Superior temporal gyrus (tissue), 1 donor: Measurements from ENCODE around the gene LGALS13.
"Not testable (repeated sequence)": the region's sequence is repeated elsewhere in the genome, so short reads cannot be mapped to it uniquely, and the experiment has no call there.

Source experiments
- DNase-seq: peaks from one replicate; pipeline ENCODE4 v3.0.0-alpha.2; 2016; ENCODE audit errors: extremely low spot score

LGALS13 gene

DNA sequence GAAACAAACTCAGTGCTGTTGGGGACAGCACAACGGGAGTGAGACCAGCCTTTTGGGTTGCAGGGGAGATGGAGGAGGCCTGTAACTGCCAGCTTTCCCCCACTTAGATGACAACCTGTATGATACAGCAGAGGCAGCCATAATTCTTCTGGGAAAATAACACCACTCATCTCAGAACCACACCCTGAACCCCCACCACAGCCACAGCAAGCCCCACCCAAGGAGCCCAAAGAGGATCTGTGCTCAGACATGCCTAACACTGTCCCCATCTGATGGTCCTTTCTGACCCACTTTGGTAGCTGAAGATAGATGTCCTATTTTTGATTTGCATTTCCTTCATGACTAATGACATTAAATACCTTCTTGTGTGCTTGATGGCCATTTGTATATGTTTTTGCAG is 15.4 kb downstream of the LGALS13 start:
- DNase-seq, result no peak

GRCh38 chr19:39623946-39624345 is 21.6 kb downstream of the LGALS13 start:
- DNase-seq, result no peak

DNA sequence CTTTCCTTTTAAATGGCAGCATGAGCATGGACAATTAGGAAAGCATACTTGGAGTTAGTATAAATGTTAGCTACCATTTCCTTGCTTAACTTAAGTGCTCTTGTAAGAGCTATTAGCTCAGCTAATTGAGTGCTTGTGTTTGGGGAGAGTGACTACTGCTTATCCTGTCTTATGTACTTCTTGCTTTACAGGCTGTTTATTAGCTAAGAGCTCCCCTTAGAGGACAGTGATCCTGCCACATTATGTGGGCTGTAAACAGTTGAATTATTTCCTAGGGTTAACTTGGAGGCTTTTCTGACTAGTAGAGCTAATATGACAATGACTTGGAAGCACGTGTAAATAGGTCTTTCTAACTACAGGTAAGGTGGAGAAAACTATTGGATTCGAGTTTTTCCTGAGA is 25.3 kb downstream of the LGALS13 start:
- not testable (repeated sequence) for DNase-seq

DNA sequence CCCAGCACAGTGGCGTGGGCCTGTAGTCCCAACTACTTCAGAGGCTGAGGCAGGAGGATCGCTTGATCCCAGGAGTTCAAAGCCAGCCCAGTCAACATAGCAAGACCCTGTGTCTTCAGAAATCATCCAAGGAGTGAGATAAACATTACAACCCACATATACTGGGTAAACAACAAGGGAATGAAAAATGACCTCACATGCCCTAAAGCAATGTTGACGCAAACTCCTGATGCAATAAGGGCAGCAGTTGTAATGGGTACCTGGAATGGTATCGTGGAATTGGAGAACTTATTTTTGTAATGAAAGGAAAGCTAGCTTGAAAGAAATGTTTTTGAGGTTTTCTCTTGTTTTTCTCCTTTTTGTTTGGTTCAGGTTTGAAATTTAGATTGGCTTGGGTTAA is 28.9 kb downstream of the LGALS13 start:
- no peak for DNase-seq

DNA sequence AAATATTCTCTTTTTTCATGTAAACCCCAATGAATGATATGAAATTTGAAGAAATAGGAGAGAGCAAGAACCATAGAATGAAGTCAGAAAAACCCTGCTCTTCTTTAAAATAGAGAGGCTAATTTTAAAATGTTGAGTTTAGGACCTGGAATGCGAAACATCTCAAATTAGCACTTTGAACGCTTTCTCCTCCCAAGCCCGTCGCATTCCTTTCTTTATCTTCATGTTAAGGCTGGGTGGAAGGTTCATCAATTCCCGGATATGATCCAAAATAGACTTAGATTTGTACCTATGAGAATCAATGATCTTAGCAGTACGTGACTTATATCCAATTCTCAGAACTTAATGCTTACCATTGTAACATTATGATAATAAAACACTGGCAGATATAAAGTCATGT is 29.3 kb downstream of the LGALS13 start:
- no peak for DNase-seq

DNA sequence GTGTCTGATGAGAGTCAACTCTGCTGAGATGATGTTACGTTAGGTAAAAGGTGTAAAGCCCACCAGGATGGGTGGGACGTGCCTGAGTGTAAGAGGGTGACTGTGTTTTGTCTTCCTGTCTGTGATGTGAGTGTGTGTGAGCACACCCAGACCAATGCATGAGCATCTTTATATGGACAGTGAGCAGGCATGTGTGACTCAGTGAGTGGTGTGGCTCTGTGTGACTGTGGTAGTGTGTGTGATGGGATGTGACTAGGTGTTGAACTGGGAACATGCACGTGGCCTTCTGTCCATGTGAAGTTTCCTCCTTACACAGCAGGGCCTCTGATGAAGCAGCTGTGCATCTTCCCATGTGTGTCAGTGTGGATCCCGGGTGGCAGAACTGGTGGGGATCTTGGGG is 35.6 kb downstream of the LGALS13 start:
- no peak for DNase-seq

DNA sequence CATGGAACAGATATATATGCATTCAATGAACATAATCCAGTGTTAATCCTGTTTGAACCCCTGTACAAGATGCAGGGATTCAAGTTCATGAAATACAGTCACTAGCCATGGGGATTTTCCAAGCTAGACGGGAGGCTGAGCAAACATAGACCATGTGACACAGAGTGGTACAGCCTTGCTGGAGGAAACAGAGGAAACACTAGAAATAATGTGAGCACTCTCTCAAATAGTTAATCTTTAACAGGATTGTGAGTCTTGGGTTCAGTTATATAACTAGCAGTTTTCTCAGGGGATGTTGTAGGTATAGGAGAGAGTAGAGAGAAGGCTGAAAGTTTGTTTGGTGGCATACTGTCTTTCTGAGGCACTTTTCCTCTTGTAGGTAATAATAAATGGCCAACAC is 39.4 kb downstream of the LGALS13 start:
- no peak for DNase-seq

- no peak for DNase-seq
These were observed 41.3 kb downstream of the LGALS13 start for GRCh38 chr19:39643591-39643990.

GRCh38 chr19:39645800-39646411 is 43.6 kb downstream of the LGALS13 start:
- DNase-seq, result no peak

- DNase-seq, result no peak
These were observed 45.6 kb downstream of the LGALS13 start for GRCh38 chr19:39647918-39648317.

DNA sequence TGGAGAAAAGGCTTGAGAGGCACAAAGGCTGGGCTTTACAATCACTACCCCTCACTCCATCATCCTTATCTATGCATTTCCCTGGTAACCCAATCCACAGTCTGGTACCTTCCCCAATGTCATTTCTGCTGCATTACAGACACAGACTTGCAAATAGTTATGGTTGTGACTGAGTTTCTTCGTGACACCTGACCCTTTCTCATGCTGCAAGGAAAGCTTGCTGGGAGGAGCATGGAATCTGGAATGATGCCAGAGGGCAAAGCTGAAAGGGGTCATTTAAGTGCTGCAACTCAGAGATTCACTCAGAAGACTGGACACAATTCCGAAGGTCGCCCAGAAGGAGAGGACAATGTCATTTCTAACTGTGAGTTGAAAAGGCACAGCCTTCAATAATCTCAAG is 53.3 kb downstream of the LGALS13 start, which contains the start of gene LGALS16:
Gene LGALS16 (plus strand): TSS at position 301 of the 400 bp plus-strand sequence. CDS start 49 bp downstream, at position 350.
- no peak for DNase-seq
